HG02623 (cell line): ENCODE measurements around the gene ECSCR.
"Not testable (repeated sequence)": the region's sequence is repeated elsewhere in the genome, so short reads cannot be mapped to it uniquely, and the experiment has no call there.

Experiments
- ATAC-seq: cut with Tn5 transposase; IDR thresholded peaks from one replicate; pipeline ENCODE4 v1.9.1; 2021; ENCODE audit warnings: moderate library complexity; ENCODE audit not compliant: unreplicated experiment

ECSCR gene

GRCh38 chr5:139446956-139447779 lies 15.4 kb downstream of the ECSCR start:
- ATAC-seq: peak; percentile 57

GRCh38 chr5:139445325-139446170 lies 17.0 kb downstream of the ECSCR start:
- no peak for ATAC-seq

GRCh38 chr5:139443831-139444453 lies 18.6 kb downstream of the ECSCR start:
- ATAC-seq: no peak

- not testable (repeated sequence) for ATAC-seq
Measured at GRCh38 chr5:139440416-139440815, 22.1 kb downstream of the ECSCR start.

GRCh38 chr5:139439013-139439903 lies 23.3 kb downstream of the ECSCR start, which contains the start of gene DNAJC18:
TSS of gene DNAJC18 (minus strand) at chr5:139439525. CDS start at chr5:139439445, 80 bp downstream.
- ATAC-seq: peak; percentile 81

GRCh38 chr5:139438707-139439012 lies 23.9 kb downstream of the ECSCR start:
- ATAC-seq: no peak

- ATAC-seq: no peak
Measured at GRCh38 chr5:139435676-139436075, 26.9 kb downstream of the ECSCR start.

- no peak for ATAC-seq
Measured at GRCh38 chr5:139431706-139432105, 30.8 kb downstream of the ECSCR start.

- ATAC-seq: no peak
Measured at GRCh38 chr5:139430015-139430414, 32.5 kb downstream of the ECSCR start.

GRCh38 chr5:139426203-139426885 lies 36.2 kb downstream of the ECSCR start:
- ATAC-seq: no peak

- ATAC-seq: no peak
Measured at GRCh38 chr5:139425497-139425896, 37.0 kb downstream of the ECSCR start.

- ATAC-seq: no peak
Measured at GRCh38 chr5:139422307-139422893, 40.1 kb downstream of the ECSCR start.

GRCh38 chr5:139419226-139420192 lies 43.0 kb downstream of the ECSCR start:
- ATAC-seq: no peak

GRCh38 chr5:139418793-139419192 lies 43.8 kb downstream of the ECSCR start:
- no peak for ATAC-seq

GRCh38 chr5:139417214-139417613 lies 45.3 kb downstream of the ECSCR start:
- ATAC-seq: no peak

- ATAC-seq: no peak
Measured at GRCh38 chr5:139416651-139417050, 45.9 kb downstream of the ECSCR start.

- no peak for ATAC-seq
Measured at GRCh38 chr5:139415869-139416268, 46.7 kb downstream of the ECSCR start.

- ATAC-seq: no peak
Measured at GRCh38 chr5:139415221-139415861, 47.2 kb downstream of the ECSCR start.
